Left lobe of liver (tissue), 2 donors: Measurements from ENCODE around the gene UBALD2. TPM values are rescaled to one million over a fixed set of nuclear protein-coding genes. Genes with fewer than 3 reads are reported as not detected.
A peak's percentile ranks its signal among the peaks of the same experiment; 100 is the strongest.
"Not testable (repeated sequence)": the region's sequence is repeated elsewhere in the genome, so short reads cannot be mapped to it uniquely, and the experiment has no call there.

Experiments
- ATAC-seq: fragments of 200-7000 bp; cut with Tn5 transposase; one replicate; pipeline ENCODE4 v1.9.1; 2020; ENCODE audit warnings: mild to moderate bottlenecking, moderate library complexity
- DNase-seq: peaks from one replicate; pipeline ENCODE4 v3.0.0-alpha.2; 2020; ENCODE audit warnings: low spot score
- total RNA-seq: library from RNA; stranded (reverse); gene quantifications from one replicate; pipeline ENCODE4 v1.2.1, GENCODE V29; 2021
- donor health status: DM: no; HTN: no; CAD: no; lungs with moderate emphysema.
- donor health status: DM: no; HTN: yes; CAD: no.

Gene UBALD2
- total RNA-seq, 1 donor from 2014 or later, result 23.8 TPM

- DNase-seq, result peak; percentile 39
- no peak for ATAC-seq
These were observed 21.1 kb upstream of the UBALD2 start for GRCh38 chr17:76243826-76244679.

GRCh38 chr17:76244721-76245120 is 20.4 kb upstream of the UBALD2 start:
- ATAC-seq, result not testable (repeated sequence)
- peak; percentile 33 for DNase-seq

DNA sequence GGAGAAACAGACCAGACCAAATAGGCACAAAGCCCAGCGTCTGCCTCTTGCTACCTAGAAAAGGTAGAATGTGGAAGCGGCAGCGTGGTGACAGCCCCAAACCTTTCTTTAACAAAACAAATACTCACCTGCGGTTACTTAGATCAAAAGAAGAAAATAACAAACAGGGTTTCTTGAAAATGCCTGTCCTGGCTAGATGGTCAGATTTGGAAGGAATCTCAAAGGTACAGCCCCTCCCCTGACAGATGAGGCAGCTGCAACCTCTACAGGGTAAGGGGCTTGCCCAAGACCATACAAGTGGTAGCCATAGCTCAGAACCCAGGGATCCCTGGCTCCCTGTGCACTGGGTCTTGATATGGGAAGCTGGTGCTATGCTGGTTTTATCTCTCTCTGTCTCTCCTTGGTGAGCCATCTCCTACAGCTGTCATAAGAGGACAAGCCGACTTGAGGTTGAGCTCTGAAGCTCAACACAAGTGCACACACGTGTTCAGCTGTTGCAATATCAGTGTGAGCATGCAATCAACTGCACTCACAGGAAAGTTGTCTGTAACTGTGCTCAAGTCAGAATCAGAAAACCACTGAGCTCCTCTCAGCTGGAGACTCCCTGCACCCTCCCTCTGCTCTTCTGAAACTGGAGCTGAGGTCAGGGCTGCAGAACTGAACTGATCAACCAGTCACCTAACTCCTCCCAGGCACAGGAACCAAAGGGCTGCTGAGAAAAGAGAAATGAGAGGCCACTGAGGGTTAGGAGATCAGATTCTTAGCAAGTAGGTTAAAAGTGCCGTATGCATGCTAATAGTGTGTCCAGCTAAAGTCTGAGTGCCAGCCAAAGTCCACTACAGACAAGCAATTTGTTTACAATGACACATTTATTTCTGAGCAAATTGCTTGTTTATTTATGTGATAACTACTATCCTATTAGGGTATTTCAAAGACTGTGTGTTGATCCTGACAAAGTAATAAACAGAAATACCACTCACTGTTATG is 18.8 kb upstream of the UBALD2 start:
- ATAC-seq, result peak; percentile 81

DNA sequence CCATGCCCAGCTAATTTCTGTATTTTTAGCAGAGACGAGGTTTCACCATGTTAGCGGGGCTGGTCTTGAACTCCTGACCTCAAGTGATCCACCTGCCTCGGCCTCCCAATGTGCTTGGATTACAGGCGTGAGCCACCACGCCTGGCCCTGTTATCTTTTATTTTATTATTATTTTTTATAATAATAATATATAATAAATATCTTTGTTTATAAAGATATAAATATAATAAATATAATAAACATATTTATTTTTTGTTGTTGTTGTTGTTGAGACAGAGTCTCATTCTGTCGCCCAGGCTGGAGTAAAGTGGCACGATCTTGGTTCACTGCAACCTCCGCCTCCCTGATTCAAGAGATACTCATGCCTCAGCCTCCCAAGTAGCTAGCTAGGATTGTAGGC is 17.8 kb upstream of the UBALD2 start:
- DNase-seq (peak; percentile 27), ATAC-seq (no peak)

More for the DNA sequence above, 18.8 kb upstream of the UBALD2 start:
- DNase-seq, result peak; percentile 66

- ATAC-seq, result peak; percentile 25
- DNase-seq, result peak; percentile 59
These were observed 16.9 kb upstream of the UBALD2 start for GRCh38 chr17:76248013-76248782.

DNA sequence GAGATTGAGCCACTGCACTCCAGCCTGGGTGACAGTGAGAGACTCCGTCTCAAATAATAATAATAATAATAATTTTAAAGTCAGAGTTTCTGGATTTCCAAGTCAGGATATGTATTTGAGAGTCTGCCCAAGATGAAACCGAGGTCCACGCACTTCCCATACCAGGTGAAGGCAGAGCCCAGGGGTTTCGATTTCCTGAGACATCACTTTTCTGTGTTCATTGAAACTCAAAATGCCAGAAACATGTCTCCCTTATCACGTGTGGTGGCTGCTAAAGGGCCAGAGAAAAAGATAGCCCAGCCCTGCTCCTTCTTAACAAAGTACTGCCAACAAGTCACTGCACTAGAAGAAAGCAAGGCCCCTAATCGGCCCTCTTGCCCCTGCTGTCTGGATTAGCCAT is 15.0 kb upstream of the UBALD2 start:
- no peak for ATAC-seq
- no peak for DNase-seq

DNA sequence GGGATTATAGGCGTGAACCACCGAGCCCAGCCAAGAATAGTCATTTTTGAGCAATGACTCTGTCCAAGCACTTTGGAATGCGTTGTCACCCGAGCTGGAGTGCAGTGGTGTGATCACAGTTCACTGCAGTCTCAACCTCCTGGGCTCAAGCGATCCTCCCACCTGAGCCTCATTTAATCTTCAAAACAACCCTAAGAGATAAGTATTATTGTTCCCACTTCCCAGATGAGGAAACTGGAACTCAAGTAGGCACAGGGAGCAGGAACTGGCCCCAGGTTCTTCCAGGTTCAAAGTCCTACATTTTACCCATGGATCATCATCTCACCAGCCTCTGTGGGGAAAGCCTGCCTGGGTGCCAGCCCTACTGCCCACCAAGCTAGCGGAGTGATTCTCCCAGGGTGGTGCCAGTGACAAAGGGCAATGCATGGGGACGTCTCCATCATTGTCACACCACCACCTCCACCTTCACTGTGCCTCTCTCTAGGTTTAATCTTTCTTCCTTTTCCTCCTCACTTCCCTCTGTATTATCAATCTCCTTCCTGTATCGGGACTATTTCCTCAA is 13.6 kb upstream of the UBALD2 start:
- DNase-seq (no peak), ATAC-seq (peak; percentile 2)

DNA sequence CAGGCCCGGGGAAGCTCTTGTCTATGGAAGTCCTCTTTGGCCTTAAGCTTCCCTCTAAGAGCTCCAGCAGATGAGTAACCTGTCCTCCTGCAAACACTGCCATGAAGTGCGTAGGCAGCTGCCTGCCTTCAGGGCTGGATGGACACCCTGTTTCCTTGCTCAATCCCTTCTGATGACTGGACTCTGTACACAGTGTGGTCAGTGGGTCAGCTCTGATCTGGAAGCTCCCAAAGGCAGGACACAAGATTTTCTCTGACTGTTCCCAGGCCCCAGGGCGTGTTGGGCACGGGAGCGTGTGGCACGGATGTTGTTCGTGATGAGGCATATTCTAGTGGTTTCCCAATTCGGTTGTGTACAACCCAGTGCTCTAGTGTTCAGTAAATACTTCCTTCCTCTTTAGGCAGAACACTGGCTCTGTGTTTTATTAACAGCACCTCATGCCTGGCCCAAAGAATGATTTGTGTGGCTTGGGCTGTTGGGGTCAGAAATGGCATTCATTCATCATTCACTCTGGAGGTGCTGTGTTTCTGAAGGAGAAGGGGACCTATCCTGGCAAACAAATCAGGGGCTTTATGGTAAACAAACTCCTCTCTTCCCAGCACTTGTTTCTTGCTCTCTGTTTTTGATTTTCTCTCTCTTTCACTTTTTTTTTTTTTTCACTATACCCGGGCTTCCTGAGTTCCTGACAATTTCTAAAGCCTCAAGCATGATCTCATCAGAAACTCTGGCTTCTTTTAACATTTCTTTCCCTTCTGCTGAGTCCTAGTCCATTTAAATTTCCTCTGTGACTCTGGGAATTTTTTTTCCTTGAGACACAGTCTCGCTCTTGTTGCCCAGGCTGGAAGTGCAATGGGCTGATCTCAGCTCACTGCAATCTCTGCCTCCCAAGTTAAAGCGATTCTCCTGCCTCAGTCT is 12.9 kb upstream of the UBALD2 start:
- ATAC-seq, result peak; percentile 86
- peak; percentile 96 for DNase-seq

- not testable (repeated sequence) for ATAC-seq, DNase-seq
These were observed 12.0 kb upstream of the UBALD2 start for GRCh38 chr17:76252967-76253766.

GRCh38 chr17:76253841-76254240 is 11.3 kb upstream of the UBALD2 start:
- ATAC-seq (no peak), DNase-seq (no peak)

DNA sequence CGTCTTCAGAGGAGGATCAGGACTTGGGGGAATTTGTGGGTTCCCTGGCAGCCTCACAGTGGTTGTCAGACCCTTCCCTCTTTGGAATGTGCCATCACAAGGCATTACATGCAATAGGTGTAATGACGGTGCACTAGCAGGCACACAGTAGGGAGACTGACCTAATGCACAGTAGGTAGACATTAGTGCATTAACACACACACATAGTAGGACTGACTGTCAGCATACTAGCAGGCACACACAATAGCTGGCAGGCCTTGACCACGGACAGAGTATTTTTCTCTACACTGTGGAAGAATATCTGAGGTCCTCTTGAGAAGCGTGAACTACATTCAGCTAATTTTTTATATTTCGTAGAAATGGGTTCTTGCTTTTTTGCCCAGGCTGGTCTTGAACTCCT is 10.9 kb upstream of the UBALD2 start:
- ATAC-seq, result no peak

DNA sequence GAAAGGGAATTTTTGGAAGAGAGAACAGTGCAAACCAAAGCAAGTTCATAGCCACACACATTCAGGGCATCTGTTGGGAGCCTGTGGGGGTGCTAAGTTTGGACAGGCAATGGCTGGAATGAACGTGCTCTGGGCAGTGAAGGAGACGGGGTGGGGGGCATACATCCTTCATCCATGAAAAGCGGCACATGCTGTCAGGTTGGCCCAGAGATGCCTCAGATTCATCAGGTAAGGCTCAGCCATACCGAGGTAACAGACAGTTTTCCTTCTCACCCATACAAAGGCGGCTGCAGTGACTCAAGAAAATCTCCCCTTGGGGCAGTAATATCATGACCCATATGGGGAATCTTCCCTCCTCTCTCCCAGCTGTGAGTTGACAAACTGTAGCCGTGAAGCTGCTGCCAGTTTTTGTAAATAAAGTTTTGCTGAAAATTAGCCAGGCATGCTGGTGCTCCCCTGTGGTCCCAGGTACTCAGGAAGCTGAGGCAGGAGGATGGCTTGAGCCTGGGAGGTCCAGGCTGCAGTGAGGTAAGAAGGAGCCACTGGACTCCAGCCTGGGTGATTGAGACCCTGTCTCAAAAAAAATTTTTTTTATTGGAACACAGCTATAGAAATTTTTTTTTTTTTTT is 9.2 kb upstream of the UBALD2 start:
- no peak for DNase-seq
- ATAC-seq, result no peak

More for the DNA sequence above, 10.9 kb upstream of the UBALD2 start:
- DNase-seq, result no peak

- DNase-seq, ATAC-seq: not testable (repeated sequence)
These were observed 8.6 kb upstream of the UBALD2 start for GRCh38 chr17:76256430-76257050.

GRCh38 chr17:76260220-76260619 is 4.9 kb upstream of the UBALD2 start:
- DNase-seq (no peak), ATAC-seq (no peak)

GRCh38 chr17:76260669-76261068 is 4.5 kb upstream of the UBALD2 start:
- ATAC-seq (no peak), DNase-seq (no peak)

DNA sequence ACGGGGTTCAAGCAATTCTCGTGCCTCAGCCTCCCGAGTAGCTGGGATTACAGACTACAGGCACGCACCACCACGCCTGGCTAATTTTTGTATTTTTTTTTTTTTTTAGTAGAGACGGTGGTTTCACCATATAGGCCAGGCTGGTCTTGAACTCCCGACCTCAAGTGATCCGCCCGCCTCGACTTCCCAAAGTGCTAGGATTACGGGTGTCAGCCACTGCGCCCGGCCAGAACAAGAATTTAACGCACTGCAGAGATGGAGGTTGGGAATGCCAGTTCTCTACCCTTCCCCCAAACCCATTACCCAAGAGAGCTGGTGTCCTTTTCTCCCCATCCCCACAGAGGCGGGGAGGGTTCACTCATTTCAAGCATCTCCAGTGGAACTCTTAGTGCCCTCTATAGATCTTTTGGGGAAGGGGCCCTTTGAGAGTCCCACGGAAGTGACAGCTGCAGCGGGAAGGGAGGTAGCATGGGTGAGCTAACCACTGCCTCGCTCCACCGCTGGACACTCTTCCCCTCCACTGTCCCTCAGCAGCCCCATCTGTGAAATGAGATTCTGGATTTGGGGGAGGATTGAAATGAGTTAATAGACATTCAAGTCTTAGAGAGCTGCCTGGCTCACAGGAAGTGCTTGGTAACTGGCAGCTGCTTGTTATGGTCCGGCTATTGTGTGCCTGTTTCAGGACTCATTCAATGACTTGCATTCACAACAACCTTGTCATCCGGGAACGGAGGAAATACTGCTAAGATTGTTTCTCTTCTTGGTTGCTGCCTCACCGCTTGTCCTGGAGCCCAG is 3.5 kb upstream of the UBALD2 start:
- ATAC-seq, result no peak
- DNase-seq, result no peak
